AG04450 (cell line): Measurements from ENCODE around the gene PHF12. TPM values are rescaled to one million over a fixed set of nuclear protein-coding genes. Genes with fewer than 3 reads are reported as not detected.

ENCODE experiments used
- CTCF ChIA-PET: fragments of 300-600, 350-600 bp; formaldehyde crosslinking; extraction: SDS; loops from one replicate; lab custom pipeline; 2022; ENCODE audit warnings: antibody characterized with exemption, inconsistent platforms; lab: Charles Lee
- POLR2A ChIA-PET: fragments of 350-600 bp; formaldehyde crosslinking; extraction: SDS; loops from one replicate; lab custom pipeline; 2021; ENCODE audit warnings: antibody characterized with exemption, inconsistent platforms; lab: Yijun Ruan, JAX
- DNase-seq: peaks from one replicate; pipeline ENCODE4 v3.0.0-alpha.2; 2011; ENCODE audit warnings: low read depth, low spot score
- H3K27ac ChIP-seq: one replicate; pipeline ENCODE4 v1.5.1; 2012; ENCODE audit warnings: low read depth, low read length, control low read depth
- H3K27me3 ChIP-seq: one replicate; pipeline ENCODE4 v1.6.0; 2012; ENCODE audit warnings: low read length; ENCODE audit not compliant: control insufficient read depth, insufficient read depth
- H3K4me3 ChIP-seq: 2 replicates; pipeline ENCODE4 v1.5.1; 2011; ENCODE audit warnings: mild to moderate bottlenecking, low read depth, low read length, control low read depth
- H3K9me3 ChIP-seq: 2 replicates; pipeline ENCODE4 v1.5.1; 2012; ENCODE audit warnings: low read length; ENCODE audit not compliant: control insufficient read depth, insufficient read depth
- CTCF ChIP-seq: IDR thresholded peaks from 2 replicates; pipeline ENCODE4 v1.5.1; 2011; ENCODE audit warnings: low read depth, low read length, control low read depth, inconsistent platforms
- polyA plus RNA-seq: library from polyadenylated mRNA; depleted of rRNA; stranded (reverse); fragments of >200 nt; gene quantifications from 2 replicates; pipeline ENCODE4 v1.2.3, GENCODE V29; 2011

PHF12 gene
- polyA plus RNA-seq, 1 experiment = 13.6 TPM

DNA sequence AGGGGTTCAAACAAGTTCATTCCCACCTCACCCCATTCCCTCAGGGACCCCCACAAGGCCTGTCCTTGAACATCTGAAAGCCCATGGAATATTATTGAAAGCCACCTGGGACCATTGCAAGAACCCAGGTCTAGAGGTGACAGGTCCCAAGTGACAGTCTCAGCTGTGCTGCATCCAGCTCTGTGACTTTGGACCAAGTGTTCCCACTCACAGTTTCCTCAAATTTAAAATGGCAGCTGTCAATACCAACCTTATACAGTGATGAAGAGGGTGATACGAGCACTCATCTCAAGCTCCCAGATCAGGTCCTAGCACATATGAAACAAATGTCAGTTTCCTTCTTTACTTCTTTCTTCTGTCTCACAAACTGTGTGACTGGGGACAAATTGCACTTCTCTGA is 87.4 kb downstream of the PHF12 start:
- Histone ChIP-seq H3K27ac (no peak overlapping the region), H3K4me3 (no peak overlapping the region), H3K27me3 (peaks cover 3% of the 10 kb centered on the region), H3K9me3 (no peaks in the 10 kb centered on the region)
- POLR2A ChIA-PET = interaction anchor here (1.7 kb wide), 1 partner anchor 29 kb away, joined by 3 read pairs; no protein-coding TSS in a partner anchor
- no peak for DNase-seq
- TF ChIP-seq CTCF = no peak
- CTCF ChIA-PET = interaction anchor here (2.3 kb wide), 1 partner anchor 100 kb away, joined by 9 read pairs; no protein-coding TSS in a partner anchor

GRCh38 chr17:28862561-28862960 is 88.8 kb downstream of the PHF12 start:
- TF ChIP-seq CTCF = no peak
- no peak for DNase-seq
- Histone ChIP-seq H3K27me3 (peaks cover under 1% of the 10 kb centered on the region), H3K27ac (no peak overlapping the region), H3K4me3 (no peak overlapping the region), H3K9me3 (no peaks in the 10 kb centered on the region)
- POLR2A ChIA-PET = no interaction called here
- CTCF ChIA-PET = no interaction called here

- no peak overlapping the region for H3K4me3 ChIP-seq
- no peak for DNase-seq
- no peak overlapping the region for H3K27ac ChIP-seq
- H3K9me3 ChIP-seq = no peaks in the 10 kb centered on the region
- no peak for TF ChIP-seq CTCF
- no peaks in the 10 kb centered on the region for H3K27me3 ChIP-seq
- CTCF ChIA-PET = interaction anchor here (0.6 to 0.7 kb wide), 3 partner anchors 38 to 98 kb away, joined by 3 to 4 read pairs (median 3); no protein-coding TSS in a partner anchor
- POLR2A ChIA-PET = no interaction called here
Observed at GRCh38 chr17:28861393-28862203, 89.7 kb downstream of the PHF12 start.

DNA sequence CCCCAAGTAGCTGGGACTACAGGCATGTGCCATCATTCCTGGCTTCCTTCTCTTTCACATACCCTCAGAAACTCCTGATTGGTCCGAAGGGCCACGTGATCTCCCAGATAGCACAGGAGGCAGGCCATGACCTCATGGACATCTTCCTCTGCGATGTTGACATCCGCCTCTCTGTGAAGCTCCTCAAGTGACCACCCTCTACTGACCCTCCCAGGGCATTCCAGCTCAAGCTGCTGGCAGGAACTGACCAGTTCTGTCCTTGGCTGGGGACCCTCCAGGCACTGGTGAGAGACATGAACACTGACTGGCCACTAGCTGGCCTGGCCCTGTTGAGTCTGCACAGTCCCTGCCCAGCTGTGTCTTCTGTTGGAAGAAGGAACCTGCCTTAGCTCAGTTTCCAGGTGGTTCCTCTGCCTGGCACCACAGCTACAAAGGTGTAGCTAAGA is 90.9 kb downstream of the PHF12 start:
- ChIA-PET CTCF (interaction anchor here (0.7 kb wide), 1 partner anchor 213 kb away, joined by 3 read pairs; no protein-coding TSS in a partner anchor), POLR2A (interaction anchor here (0.8 kb wide), 1 partner anchor 18 kb away, joined by 3 read pairs; no protein-coding TSS in a partner anchor)
- Histone ChIP-seq H3K4me3 (no peak overlapping the region), H3K27ac (no peak overlapping the region), H3K27me3 (no peaks in the 10 kb centered on the region), H3K9me3 (no peaks in the 10 kb centered on the region)
- no peak for DNase-seq
- no peak for TF ChIP-seq CTCF
